ENCODE data around the gene ZNF414.

The ZNF414 gene

DNA sequence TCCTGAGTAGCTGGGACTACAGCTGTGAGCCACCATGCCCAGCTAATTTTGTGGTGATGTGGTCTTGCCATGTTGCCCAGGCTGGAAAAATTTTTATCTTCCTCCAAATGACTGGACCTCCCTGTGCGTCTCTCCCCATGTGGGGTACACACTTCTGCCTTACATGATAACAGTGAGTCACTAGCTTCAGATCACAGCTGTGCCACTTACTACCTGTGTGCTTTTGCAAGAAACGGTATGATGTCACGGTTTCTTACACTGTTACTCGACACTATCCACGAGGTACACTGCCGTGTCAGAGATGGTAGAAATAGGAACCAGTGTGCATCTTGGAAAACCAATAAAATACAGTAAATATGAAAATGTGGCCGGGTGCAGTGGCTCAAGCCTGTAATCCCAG lies 17.5 kb upstream of the ZNF414 start:
- no peak overlapping the region for H3K4me2 ChIP-seq (ENCODE audit: low read depth, low read length)
- H3K4me1 ChIP-seq (ENCODE audit: low read length), result no peaks in the 10 kb centered on the region
- TF ChIP-seq EZH2phosphoT487 (IDR thresholded peaks at IDR 0.05; ENCODE audit: low read length), result no peak
- TF ChIP-seq, protein P1, sequence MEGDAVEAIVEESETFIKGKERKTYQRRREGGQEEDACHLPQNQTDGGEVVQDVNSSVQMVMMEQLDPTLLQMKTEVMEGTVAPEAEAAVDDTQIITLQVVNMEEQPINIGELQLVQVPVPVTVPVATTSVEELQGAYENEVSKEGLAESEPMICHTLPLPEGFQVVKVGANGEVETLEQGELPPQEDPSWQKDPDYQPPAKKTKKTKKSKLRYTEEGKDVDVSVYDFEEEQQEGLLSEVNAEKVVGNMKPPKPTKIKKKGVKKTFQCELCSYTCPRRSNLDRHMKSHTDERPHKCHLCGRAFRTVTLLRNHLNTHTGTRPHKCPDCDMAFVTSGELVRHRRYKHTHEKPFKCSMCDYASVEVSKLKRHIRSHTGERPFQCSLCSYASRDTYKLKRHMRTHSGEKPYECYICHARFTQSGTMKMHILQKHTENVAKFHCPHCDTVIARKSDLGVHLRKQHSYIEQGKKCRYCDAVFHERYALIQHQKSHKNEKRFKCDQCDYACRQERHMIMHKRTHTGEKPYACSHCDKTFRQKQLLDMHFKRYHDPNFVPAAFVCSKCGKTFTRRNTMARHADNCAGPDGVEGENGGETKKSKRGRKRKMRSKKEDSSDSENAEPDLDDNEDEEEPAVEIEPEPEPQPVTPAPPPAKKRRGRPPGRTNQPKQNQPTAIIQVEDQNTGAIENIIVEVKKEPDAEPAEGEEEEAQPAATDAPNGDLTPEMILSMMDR (IDR thresholded peaks at IDR 0.05; ENCODE audit: low read length), result no peak
- TF ChIP-seq EZH2 (optimal IDR thresholded peaks at IDR 0.05; ENCODE audit: low read depth, low read length), result no peak
- DNase-seq, result no peak
- no peak overlapping the region for H3K9ac ChIP-seq (ENCODE audit: low read length)
- no peaks in the 10 kb centered on the region for H3K9me2 ChIP-seq (replicated peaks; ENCODE audit: insufficient read depth, low read length)
- peaks cover 88% of the 10 kb centered on the region for H3K27me3 ChIP-seq (replicated peaks; ENCODE audit: insufficient read depth, low read length)
- no peak overlapping the region for H3K4me3 ChIP-seq (ENCODE audit: low read length)
- no peaks in the 10 kb centered on the region for H4K20me1 ChIP-seq (ENCODE audit: insufficient read depth, low read length)
- no peaks in the 10 kb centered on the region for H3K79me2 ChIP-seq (ENCODE audit: low read length)
- no peak overlapping the region for H3K27ac ChIP-seq (ENCODE audit: low read length)
- no peaks in the 10 kb centered on the region for H3K9me3 ChIP-seq (replicated peaks; ENCODE audit: insufficient read depth, low read length)
- no peaks in the 10 kb centered on the region for H3F3A ChIP-seq (ENCODE audit: insufficient read depth, low read length)
- no peaks in the 10 kb centered on the region for H3K36me3 ChIP-seq (replicated peaks; ENCODE audit: insufficient read depth, low read length)
- H2AFZ ChIP-seq (ENCODE audit: low read length), result no peak overlapping the region

DNA sequence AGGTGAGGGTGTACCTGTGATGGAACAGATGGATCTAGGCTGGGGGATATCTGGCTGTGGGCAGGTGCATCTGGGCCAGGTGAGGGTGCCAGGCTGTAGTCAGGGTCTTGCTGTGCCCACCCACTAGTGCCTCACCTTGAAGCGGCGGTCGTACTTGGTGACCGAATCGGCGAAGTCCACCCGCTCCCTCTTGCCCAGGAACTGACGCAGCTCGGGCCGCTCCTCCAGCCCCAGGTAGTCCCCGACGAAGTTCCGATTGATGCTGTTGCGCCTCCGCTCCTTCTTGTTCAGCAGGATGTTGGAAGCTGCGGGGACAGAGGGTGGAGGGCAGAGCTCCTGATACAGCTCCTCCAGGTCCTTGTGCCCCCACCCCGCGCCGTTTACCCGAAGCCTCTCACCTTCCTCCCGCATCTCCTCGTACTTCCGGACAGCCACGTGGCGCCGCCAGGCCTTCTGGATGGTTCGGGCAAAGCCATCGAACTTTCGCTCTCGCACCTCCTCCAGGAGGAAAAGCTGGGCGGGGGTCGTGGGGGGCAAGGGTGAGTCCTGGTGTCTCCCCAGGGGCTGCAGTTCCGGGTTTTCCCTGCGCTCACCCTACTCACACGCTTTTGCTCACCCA lies 16.2 kb upstream of the ZNF414 start:
- no peak overlapping the region for H3K4me2 ChIP-seq (ENCODE audit: low read depth, low read length)
- no peak overlapping the region for H3K27ac ChIP-seq (ENCODE audit: low read length)
- H3K27me3 ChIP-seq (replicated peaks; ENCODE audit: insufficient read depth, low read length), result peaks cover 80% of the 10 kb centered on the region
- no peaks in the 10 kb centered on the region for H4K20me1 ChIP-seq (ENCODE audit: insufficient read depth, low read length)
- H3K9ac ChIP-seq (ENCODE audit: low read length), result no peak overlapping the region
- H3K9me3 ChIP-seq (replicated peaks; ENCODE audit: insufficient read depth, low read length), result no peaks in the 10 kb centered on the region; the same call in 1 of the 2 replicates
- no peak for DNase-seq
- H3F3A ChIP-seq (ENCODE audit: insufficient read depth, low read length), result no peaks in the 10 kb centered on the region
- H3K79me2 ChIP-seq (ENCODE audit: low read length), result no peaks in the 10 kb centered on the region
- H3K4me1 ChIP-seq (ENCODE audit: low read length), result no peaks in the 10 kb centered on the region
- H3K36me3 ChIP-seq (replicated peaks; ENCODE audit: insufficient read depth, low read length), result no peaks in the 10 kb centered on the region
- no peak overlapping the region for H2AFZ ChIP-seq (ENCODE audit: low read length)
- no peaks in the 10 kb centered on the region for H3K9me2 ChIP-seq (replicated peaks; ENCODE audit: insufficient read depth, low read length)
- no peak overlapping the region for H3K4me3 ChIP-seq (ENCODE audit: low read length)
- TF ChIP-seq EZH2 (optimal IDR thresholded peaks at IDR 0.05; ENCODE audit: low read depth, low read length) (no peak), EZH2phosphoT487 (IDR thresholded peaks at IDR 0.05; ENCODE audit: low read length) (no peak)
- TF ChIP-seq, protein P1 (IDR thresholded peaks at IDR 0.05; ENCODE audit: low read length), result no peak

DNA sequence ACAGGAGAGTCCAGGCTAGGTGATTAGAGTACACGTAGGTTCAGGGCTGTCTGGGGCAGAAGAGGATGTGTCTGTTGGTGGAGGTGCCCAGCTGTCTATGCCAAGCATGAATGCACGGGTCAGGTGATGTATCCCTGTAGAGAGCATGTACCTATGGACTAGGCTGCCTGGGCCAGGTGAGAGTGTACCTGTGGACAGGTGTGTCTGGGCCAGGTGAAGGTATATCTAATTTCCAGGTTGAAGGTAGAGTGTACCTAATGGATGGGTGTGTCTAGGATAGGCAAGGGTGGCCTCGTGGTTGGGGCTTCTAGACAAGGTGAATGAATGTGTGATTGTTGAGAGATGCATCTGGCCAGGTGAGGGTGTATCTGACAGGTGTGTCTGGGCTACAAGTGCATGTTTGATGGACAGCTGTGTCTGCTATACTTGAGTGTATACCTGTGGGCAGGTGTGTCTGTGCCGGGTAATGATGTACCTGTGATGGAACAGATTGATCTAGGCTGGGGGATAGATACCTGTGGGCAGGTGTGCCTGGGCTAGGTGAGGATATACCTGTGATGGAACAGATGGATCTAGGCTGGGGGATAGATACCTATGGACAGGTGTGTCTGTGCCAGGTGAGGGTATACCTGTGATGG lies 15.5 kb upstream of the ZNF414 start:
- no peaks in the 10 kb centered on the region for H3K9me2 ChIP-seq (replicated peaks; ENCODE audit: insufficient read depth, low read length)
- no peaks in the 10 kb centered on the region for H3K36me3 ChIP-seq (replicated peaks; ENCODE audit: insufficient read depth, low read length)
- H3K79me2 ChIP-seq (ENCODE audit: low read length), result no peaks in the 10 kb centered on the region
- H3K4me1 ChIP-seq (ENCODE audit: low read length), result no peaks in the 10 kb centered on the region
- no peak overlapping the region for H2AFZ ChIP-seq (ENCODE audit: low read length)
- no peak overlapping the region for H3K9ac ChIP-seq (ENCODE audit: low read length)
- TF ChIP-seq, protein P1 (IDR thresholded peaks at IDR 0.05; ENCODE audit: low read length), result no peak
- no peak for TF ChIP-seq EZH2 (optimal IDR thresholded peaks at IDR 0.05; ENCODE audit: low read depth, low read length)
- TF ChIP-seq EZH2phosphoT487 (IDR thresholded peaks at IDR 0.05; ENCODE audit: low read length), result no peak
- DNase-seq, result no peak
- peaks cover 78% of the 10 kb centered on the region for H3K27me3 ChIP-seq (replicated peaks; ENCODE audit: insufficient read depth, low read length)
- no peak overlapping the region for H3K4me2 ChIP-seq (ENCODE audit: low read depth, low read length)
- H3K4me3 ChIP-seq (ENCODE audit: low read length), result no peak overlapping the region
- H3F3A ChIP-seq (ENCODE audit: insufficient read depth, low read length), result no peaks in the 10 kb centered on the region
- H3K9me3 ChIP-seq (replicated peaks; ENCODE audit: insufficient read depth, low read length), result no peaks in the 10 kb centered on the region; the same call in 1 of the 2 replicates
- no peak overlapping the region for H3K27ac ChIP-seq (ENCODE audit: low read length)
- H4K20me1 ChIP-seq (ENCODE audit: insufficient read depth, low read length), result no peaks in the 10 kb centered on the region

Data from MM.1S (cell line).